Measurements from ENCODE around the gene ROBO1.

DNA sequence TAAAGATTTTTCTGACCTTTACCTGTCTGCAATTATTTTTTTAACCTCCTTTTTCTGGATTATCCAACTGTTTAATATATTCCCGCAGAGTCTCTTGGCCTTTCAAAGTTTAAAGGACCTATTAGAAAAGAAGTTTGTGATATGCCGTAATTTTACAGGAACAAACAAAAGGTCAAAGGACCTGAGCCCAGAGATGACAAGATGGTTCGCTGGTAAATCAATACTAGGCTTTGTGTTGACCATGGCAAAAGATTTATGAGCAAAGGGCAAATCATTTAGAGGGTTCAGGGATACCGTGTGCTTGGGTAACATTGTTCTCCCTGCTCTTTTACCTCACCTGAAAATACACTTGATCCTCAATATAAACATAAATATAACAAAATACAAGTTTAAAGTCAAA is 923.5 kb downstream of the ROBO1 start:
- TF ChIP-seq, protein P1, sequence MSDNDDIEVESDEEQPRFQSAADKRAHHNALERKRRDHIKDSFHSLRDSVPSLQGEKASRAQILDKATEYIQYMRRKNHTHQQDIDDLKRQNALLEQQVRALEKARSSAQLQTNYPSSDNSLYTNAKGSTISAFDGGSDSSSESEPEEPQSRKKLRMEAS (IDR thresholded peaks at IDR 0.05; ENCODE audit: insufficient read depth, insufficient read length): no peak
- TF ChIP-seq, protein P2, sequence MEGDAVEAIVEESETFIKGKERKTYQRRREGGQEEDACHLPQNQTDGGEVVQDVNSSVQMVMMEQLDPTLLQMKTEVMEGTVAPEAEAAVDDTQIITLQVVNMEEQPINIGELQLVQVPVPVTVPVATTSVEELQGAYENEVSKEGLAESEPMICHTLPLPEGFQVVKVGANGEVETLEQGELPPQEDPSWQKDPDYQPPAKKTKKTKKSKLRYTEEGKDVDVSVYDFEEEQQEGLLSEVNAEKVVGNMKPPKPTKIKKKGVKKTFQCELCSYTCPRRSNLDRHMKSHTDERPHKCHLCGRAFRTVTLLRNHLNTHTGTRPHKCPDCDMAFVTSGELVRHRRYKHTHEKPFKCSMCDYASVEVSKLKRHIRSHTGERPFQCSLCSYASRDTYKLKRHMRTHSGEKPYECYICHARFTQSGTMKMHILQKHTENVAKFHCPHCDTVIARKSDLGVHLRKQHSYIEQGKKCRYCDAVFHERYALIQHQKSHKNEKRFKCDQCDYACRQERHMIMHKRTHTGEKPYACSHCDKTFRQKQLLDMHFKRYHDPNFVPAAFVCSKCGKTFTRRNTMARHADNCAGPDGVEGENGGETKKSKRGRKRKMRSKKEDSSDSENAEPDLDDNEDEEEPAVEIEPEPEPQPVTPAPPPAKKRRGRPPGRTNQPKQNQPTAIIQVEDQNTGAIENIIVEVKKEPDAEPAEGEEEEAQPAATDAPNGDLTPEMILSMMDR (IDR thresholded peaks at IDR 0.05; ENCODE audit: extremely low read depth in 1 of 2, insufficient read depth in 1 of 2, low read depth in 1 of 2, low read length in 2 of 2): no peak
- TF ChIP-seq POLR2AphosphoS5 (IDR thresholded peaks at IDR 0.05; ENCODE audit: insufficient read depth, low read depth, low read length) (no peak), FOS (IDR thresholded peaks at IDR 0.05; ENCODE audit: borderline replicate concordance, insufficient read depth, low read length) (no peak)

Measured in endothelial cell of umbilical vein (primary cell).